Endothelial cell of umbilical vein (primary cell): ENCODE data around the gene IVD.

Experiments used
- EZH2 ChIP-seq: IDR thresholded peaks from 2 replicates; pipeline ENCODE4 v1.6.1; 2012; ENCODE audit warnings: borderline replicate concordance, low read depth, mild to moderate bottlenecking, moderate library complexity, low read length, inconsistent platforms; ENCODE audit not compliant: severe bottlenecking
- MYC ChIP-seq: IDR thresholded peaks from one replicate; pipeline ENCODE4 v1.6.1; 2011; ENCODE audit warnings: mild to moderate bottlenecking, low read depth, low read length
- POLR2A ChIP-seq: IDR thresholded peaks from 2 replicates; pipeline ENCODE4 v1.6.1; 2012; ENCODE audit warnings: low read depth, mild to moderate bottlenecking, control low read depth, low read length
- POLR2AphosphoS5 ChIP-seq: IDR thresholded peaks from 2 replicates; pipeline ENCODE4 v1.6.1; 2012; ENCODE audit warnings: low read depth, mild to moderate bottlenecking, control low read depth, low read length, moderate library complexity; ENCODE audit not compliant: insufficient read depth
- TF ChIP-seq, protein P1 (sequence below), 2 donors: IDR thresholded peaks; 1 replicate in 1 of 2; 2 replicates in 1 of 2; pipeline ENCODE4 v1.5.1; 2011; ENCODE audit warnings: low read length in 2 of 2, mild to moderate bottlenecking in 2 of 2, moderate library complexity in 2 of 2, control low read depth in 1 of 2, inconsistent platforms in 1 of 2, low read depth in 1 of 2; ENCODE audit not compliant: insufficient read depth in 1 of 2; ENCODE audit errors: extremely low read depth in 1 of 2
- TF ChIP-seq, protein P2 (sequence below): IDR thresholded peaks from 2 replicates; pipeline ENCODE4 v1.6.1; 2011; ENCODE audit not compliant: insufficient read depth, insufficient read length

DNA sequence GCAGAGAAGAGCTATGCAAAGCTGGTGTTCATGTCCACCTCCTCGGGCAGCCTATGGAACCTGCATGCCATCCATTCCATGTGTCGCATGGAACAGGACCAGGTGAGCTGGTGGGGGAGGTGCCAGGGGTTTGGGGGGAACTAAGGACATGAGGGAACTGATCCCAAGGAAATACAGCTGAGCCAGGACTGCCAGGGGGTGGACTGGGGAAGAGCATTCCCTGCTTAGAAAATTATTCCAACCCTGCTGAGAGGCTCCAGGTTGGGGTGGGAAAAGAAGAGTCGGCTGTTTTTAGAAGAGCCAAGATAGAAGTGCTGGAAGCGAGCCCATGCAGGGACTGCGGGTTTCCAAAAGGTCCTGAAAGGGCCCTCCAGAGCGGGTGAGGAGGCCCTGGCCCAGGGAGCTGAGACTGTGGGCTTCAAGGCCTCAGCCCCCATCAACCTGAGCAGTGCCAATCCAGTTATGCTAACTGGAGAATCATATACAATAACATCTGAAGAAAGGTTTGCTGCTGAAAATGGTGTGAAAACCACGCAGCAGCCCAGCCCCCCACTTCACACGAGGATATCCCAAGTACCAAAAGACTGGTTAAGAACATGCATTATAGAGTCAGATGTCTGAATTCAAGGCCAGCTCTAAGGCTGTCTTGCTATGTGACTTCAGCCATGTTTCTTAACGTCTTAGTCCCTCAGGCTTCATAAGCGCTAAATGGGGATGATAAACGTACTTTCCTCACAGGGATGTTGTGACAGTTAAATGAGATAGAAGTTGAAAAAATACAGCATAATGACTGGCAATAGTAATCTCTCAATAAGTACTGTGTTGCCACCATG lies 39.8 kb upstream of the IVD start:
- TF ChIP-seq, protein P1, sequence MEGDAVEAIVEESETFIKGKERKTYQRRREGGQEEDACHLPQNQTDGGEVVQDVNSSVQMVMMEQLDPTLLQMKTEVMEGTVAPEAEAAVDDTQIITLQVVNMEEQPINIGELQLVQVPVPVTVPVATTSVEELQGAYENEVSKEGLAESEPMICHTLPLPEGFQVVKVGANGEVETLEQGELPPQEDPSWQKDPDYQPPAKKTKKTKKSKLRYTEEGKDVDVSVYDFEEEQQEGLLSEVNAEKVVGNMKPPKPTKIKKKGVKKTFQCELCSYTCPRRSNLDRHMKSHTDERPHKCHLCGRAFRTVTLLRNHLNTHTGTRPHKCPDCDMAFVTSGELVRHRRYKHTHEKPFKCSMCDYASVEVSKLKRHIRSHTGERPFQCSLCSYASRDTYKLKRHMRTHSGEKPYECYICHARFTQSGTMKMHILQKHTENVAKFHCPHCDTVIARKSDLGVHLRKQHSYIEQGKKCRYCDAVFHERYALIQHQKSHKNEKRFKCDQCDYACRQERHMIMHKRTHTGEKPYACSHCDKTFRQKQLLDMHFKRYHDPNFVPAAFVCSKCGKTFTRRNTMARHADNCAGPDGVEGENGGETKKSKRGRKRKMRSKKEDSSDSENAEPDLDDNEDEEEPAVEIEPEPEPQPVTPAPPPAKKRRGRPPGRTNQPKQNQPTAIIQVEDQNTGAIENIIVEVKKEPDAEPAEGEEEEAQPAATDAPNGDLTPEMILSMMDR (IDR thresholded peaks at IDR 0.05; ENCODE audit: extremely low read depth in 1 of 2, insufficient read depth in 1 of 2, low read depth in 1 of 2, low read length in 2 of 2), result no peak
- TF ChIP-seq POLR2A (no peak), MYC (no peak), EZH2 (no peak), POLR2AphosphoS5 (no peak)
- TF ChIP-seq, protein P2, sequence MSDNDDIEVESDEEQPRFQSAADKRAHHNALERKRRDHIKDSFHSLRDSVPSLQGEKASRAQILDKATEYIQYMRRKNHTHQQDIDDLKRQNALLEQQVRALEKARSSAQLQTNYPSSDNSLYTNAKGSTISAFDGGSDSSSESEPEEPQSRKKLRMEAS, result no peak
